Measurements from ENCODE around the gene ATG4D. TPM values are rescaled to one million over a fixed set of nuclear protein-coding genes. Genes with fewer than 3 reads are reported as not detected.

Gene ATG4D
- total RNA-seq, 4 donors from 2014 or later: 18.4 to 35.6 (median 24.9) TPM

DNA sequence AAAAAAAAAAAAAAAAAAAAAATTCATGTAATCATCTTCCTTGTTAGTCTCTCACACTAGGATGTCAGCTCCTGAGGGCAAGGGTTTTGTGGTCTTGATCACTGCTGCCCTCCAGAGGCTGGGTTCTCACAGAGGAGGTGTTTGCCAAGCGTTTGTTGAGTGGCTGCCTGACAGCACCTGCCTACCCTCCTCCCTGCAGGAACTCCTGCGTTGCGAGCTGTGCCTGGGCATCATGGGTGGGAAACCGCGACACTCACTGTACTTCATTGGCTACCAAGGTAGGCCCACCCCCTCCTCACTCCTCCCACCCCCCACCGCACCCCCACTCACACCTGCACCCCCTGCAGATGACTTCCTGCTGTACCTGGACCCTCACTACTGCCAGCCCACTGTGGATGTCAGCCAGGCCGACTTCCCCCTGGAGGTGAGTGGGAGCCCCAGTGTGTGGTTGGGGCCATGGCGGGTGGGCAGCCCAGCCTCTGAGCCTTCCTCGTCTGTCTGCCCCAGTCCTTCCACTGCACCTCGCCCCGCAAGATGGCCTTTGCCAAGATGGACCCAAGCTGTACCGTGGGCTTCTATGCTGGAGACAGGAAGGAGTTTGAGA, 8.1 kb downstream of the ATG4D start:
- H3K4me3 ChIP-seq: no peak overlapping the region
- peak overlapping the region in 1 of 4 donors; percentile 14 for H3K27ac ChIP-seq
- H3K9me3 ChIP-seq: no peaks in the 10 kb centered on the region
- no peaks in the 10 kb centered on the region for H3K27me3 ChIP-seq
- TF ChIP-seq POLR2A (IDR thresholded peaks at IDR 0.05) (no peak), CTCF (IDR thresholded peaks at IDR 0.05) (no peak), POLR2AphosphoS5 (IDR thresholded peaks at IDR 0.05) (no peak), EP300 (IDR thresholded peaks at IDR 0.05) (no peak)
- H3K4me1 ChIP-seq: no peaks in the 10 kb centered on the region
- peaks cover 0 to 100% of the 10 kb centered on the region in 2 donors for H3K36me3 ChIP-seq
- 100% methylated on average over 4 of the region's 12 CpGs; no CpG with 5 or more reads in 1 of the 2 donors for WGBS, 2 donors (ENCODE audit: low coverage in 1 of 2)
- peak; percentile 26 for ATAC-seq

DNA sequence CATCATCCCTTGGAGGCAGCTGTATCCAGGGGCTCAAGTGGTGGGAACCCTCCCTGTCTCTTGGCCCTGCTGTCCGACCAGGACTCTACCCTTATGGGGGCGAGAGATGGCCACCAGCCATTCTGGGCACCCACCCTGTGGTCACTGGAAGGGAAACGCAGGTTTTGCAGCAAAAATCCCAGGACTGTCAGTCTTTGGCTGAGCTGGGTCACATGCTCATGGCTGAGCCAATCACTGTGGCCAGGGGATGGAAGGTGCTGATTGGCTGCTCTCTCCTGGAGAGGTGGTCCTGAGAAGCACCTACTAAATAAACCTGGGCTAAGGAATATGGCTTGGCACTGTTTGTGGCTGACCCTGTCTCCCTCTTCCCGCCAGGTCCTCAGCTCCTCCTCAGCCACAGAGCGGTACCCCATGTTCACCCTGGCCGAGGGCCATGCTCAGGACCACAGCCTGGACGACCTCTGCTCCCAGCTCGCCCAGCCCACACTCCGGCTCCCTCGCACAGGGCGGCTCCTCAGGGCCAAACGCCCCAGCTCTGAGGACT, 8.9 kb downstream of the ATG4D start:
- peaks cover 0 to 100% of the 10 kb centered on the region in 2 donors for H3K36me3 ChIP-seq
- no peak for ATAC-seq
- H3K9me3 ChIP-seq: no peaks in the 10 kb centered on the region

DNA sequence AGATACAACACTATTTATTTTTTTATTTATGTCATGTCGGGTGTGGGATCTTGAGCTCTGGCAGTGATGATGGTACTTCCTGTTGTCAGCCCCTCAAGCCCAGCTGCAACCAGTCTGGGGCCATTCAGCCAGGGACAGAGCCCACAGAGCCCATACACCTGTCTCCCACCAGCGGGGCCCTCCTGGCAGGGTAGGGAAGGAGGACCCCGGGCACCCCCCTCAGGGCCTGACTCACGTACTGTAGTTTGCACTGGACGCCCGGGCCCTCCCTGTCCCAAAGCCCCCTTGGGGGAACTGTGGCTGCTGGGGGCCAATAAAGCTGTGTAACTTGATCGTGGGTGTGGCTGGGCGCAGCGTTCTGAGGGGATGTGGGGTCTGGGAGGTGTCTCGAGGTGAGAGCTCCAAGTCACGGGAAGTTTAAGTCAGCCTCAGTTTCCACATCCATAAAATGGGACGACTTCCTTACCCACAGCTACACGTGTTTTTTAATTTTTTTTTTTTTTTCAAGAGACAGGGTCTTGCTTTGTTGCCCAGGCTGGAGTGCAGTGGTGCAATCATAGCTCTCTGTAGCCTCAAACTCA, 9.5 kb downstream of the ATG4D start:
- Histone ChIP-seq H3K4me1 (no peaks in the 10 kb centered on the region), H3K27me3 (no peaks in the 10 kb centered on the region), H3K36me3 (peaks cover 0 to 100% of the 10 kb centered on the region in 2 donors), H3K4me3 (no peak overlapping the region), H3K27ac (peak overlapping the region in 1 of 4 donors; percentile 10), H3K9me3 (no peaks in the 10 kb centered on the region)
- whole genome bisulfite sequencing, 2 donors (ENCODE audit: low coverage in 1 of 2): 59% methylated on average over 6 of the region's 13 CpGs; no CpG with 5 or more reads in 1 of the 2 donors
- no peak for ATAC-seq
- TF ChIP-seq POLR2A (IDR thresholded peaks at IDR 0.05) (no peak), CTCF (IDR thresholded peaks at IDR 0.05) (no peak), POLR2AphosphoS5 (IDR thresholded peaks at IDR 0.05) (no peak), EP300 (IDR thresholded peaks at IDR 0.05) (no peak)

More for the DNA sequence above, 8.9 kb downstream of the ATG4D start:
- Histone ChIP-seq H3K27me3 (no peaks in the 10 kb centered on the region), H3K27ac (peak overlapping the region in 1 of 4 donors; percentile 10), H3K4me3 (no peak overlapping the region), H3K4me1 (no peaks in the 10 kb centered on the region)
- TF ChIP-seq POLR2A (IDR thresholded peaks at IDR 0.05) (no peak), EP300 (IDR thresholded peaks at IDR 0.05) (no peak), CTCF (IDR thresholded peaks at IDR 0.05) (no peak)
- WGBS, 2 donors (ENCODE audit: low coverage in 1 of 2): 73% methylated on average over 6 of the region's 12 CpGs; no CpG with 5 or more reads in 1 of the 2 donors

DNA sequence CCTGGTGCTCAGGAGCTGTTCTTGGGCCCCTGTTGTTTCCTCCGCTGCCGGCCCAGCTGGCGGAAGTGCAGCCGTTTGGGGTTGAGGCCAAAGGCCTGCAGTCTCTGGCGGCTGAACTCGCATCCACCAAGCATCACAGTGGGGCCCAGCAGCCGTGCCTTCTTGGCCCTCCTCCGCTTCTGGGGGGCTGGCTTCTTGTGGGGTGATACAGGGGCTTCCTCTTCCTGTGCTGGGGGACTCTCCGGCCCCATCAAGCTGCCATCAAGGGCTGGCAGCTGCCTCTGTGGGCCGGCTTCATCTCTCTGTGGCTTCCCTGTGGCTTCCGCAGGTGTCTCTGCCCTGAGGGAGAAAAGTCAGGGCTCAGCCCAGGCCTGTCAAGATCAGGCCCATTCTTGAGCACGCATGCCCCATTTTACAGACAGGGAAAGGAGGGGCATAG, 10.3 kb downstream of the ATG4D start:
- WGBS, 2 donors (ENCODE audit: low coverage in 1 of 2): 33 to 80% methylated on average over 1 of the region's 12 CpGs
- H3K4me3 ChIP-seq: no peak overlapping the region
- no peak for ATAC-seq
- no peaks in the 10 kb centered on the region for H3K4me1 ChIP-seq
- no peak for TF ChIP-seq CTCF (IDR thresholded peaks at IDR 0.05)
- H3K36me3 ChIP-seq: peaks cover 0 to 100% of the 10 kb centered on the region in 2 donors
- no peaks in the 10 kb centered on the region for H3K9me3 ChIP-seq
- H3K27ac ChIP-seq: peak overlapping the region in 1 of 4 donors; percentile 7
- H3K27me3 ChIP-seq: no peaks in the 10 kb centered on the region

Measured in gastroesophageal sphincter (tissue), 4 donors.